Keratinocyte (primary cell): ENCODE measurements around the gene JHY. TPM values are rescaled to one million over a fixed set of nuclear protein-coding genes. Genes with fewer than 3 reads are reported as not detected.

Experiments used
- DNase-seq: peaks from one replicate; pipeline ENCODE4 v3.0.0-alpha.2; 2011; ENCODE audit warnings: low read depth, missing footprints, low spot score
- FAIRE-seq: peaks from 2 replicates; lab custom pipeline; 2011; peaks lifted over from hg19 to GRCh38; lab: Jason Lieb, UNC
- H2AFZ ChIP-seq: 2 replicates; pipeline ENCODE4 v1.6.0; 2012; ENCODE audit warnings: low read length, control low read depth, inconsistent platforms; ENCODE audit not compliant: control insufficient read depth
- H3K27ac ChIP-seq: 2 replicates; pipeline ENCODE4 v1.5.1; 2011; ENCODE audit warnings: low read length; ENCODE audit not compliant: control insufficient read depth, insufficient read depth
- H3K27me3 ChIP-seq: 3 replicates; pipeline ENCODE4 v1.6.0; 2011; ENCODE audit warnings: low read length; ENCODE audit not compliant: control insufficient read depth, insufficient read depth; ENCODE audit errors: extremely low read depth
- H3K36me3 ChIP-seq, 2 experiments: 2 replicates in 1 of 2; 3 replicates in 1 of 2; pipeline ENCODE4 v1.5.1; 2011; ENCODE audit warnings: low read length in 2 of 2, mild to moderate bottlenecking in 1 of 2; ENCODE audit not compliant: control insufficient read depth in 2 of 2, insufficient read depth in 2 of 2; ENCODE audit errors: extremely low read depth in 1 of 2
- H3K4me1 ChIP-seq: 3 replicates; pipeline ENCODE4 v1.5.1; 2011; ENCODE audit warnings: low read length; ENCODE audit not compliant: control insufficient read depth, insufficient read depth; ENCODE audit errors: extremely low read depth
- H3K4me2 ChIP-seq: 3 replicates; pipeline ENCODE4 v1.6.0; 2011; ENCODE audit warnings: low read depth, low read length; ENCODE audit not compliant: control insufficient read depth, insufficient read depth; ENCODE audit errors: extremely low read depth
- H3K4me3 ChIP-seq, 3 experiments: fragments of 200-600 bp in 1 of 3; sonication (generic) in 1 of 3; 2 replicates in 2 of 3; 3 replicates in 1 of 3; pipeline ENCODE4 v1.5.1; 2011 to 2016; ENCODE audit warnings: low read length in 3 of 3, mild to moderate bottlenecking in 3 of 3, control low read depth in 2 of 3, inconsistent platforms in 1 of 3, low read depth in 1 of 3, mixed read lengths in 1 of 3, mixed run types in 1 of 3, moderate library complexity in 1 of 3; ENCODE audit not compliant: control insufficient read depth in 2 of 3, insufficient read depth in 2 of 3; ENCODE audit errors: extremely low read depth in 1 of 3
- H3K79me2 ChIP-seq: 2 replicates; pipeline ENCODE4 v1.6.0; 2012; ENCODE audit warnings: low read length; ENCODE audit not compliant: control insufficient read depth, insufficient read depth
- H3K9ac ChIP-seq: 3 replicates; pipeline ENCODE4 v1.6.0; 2011; ENCODE audit warnings: low read length; ENCODE audit not compliant: control insufficient read depth, insufficient read depth; ENCODE audit errors: extremely low read depth
- H3K9me1 ChIP-seq: 3 replicates; pipeline ENCODE4 v1.6.0; 2011; ENCODE audit warnings: low read length; ENCODE audit not compliant: control insufficient read depth, insufficient read depth; ENCODE audit errors: extremely low read depth
- H3K9me3 ChIP-seq: 2 replicates; pipeline ENCODE4 v1.5.1; 2012; ENCODE audit warnings: low read depth, low read length; ENCODE audit not compliant: control insufficient read depth
- H4K20me1 ChIP-seq: 3 replicates; pipeline ENCODE4 v1.6.0; 2011; ENCODE audit warnings: low read length; ENCODE audit not compliant: control insufficient read depth, insufficient read depth; ENCODE audit errors: extremely low read depth
- EZH2 ChIP-seq: IDR thresholded peaks from one replicate; pipeline ENCODE4 v1.6.1; 2012; ENCODE audit warnings: inconsistent platforms, mild to moderate bottlenecking, low read length, moderate library complexity
- dilution Hi-C: fragments of 300-500 bp; cut with MboI; formaldehyde crosslinking; loops from one replicate; pipeline ENCODE4 v1.7.0; 2020; ENCODE audit warnings: low sequenced_read_pairs; ENCODE audit not compliant: extremely low pct_ligation_motif_present
- polyA plus RNA-seq, 5 experiments: library from polyadenylated mRNA; depleted of rRNA in 3 of 5; stranded (reverse) in 3 of 5; stranded (forward) in 1 of 5; unstranded in 1 of 5; fragments of >200 nt; gene quantifications; 1 replicate in 1 of 5; 2 replicates in 3 of 5; 3 replicates in 1 of 5; pipeline versions ENCODE4 v1.2.1 to v1.2.3, GENCODE V29; 2011 to 2012; ENCODE audit warnings: missing spikeins in 2 of 5, low read depth in 1 of 5, low replicate concordance in 1 of 5
- TF ChIP-seq, protein P1 (sequence below), 3 experiments: IDR thresholded peaks in 1 of 3; conservative IDR thresholded peaks in 1 of 3; optimal IDR thresholded peaks in 1 of 3; 2 replicates in 2 of 3; 3 replicates in 1 of 3; pipeline versions ENCODE3 to v1.5.1; 2011; ENCODE audit warnings: low read length in 3 of 3, mild to moderate bottlenecking in 3 of 3, moderate library complexity in 2 of 3, control low read depth in 1 of 3, inconsistent platforms in 1 of 3; ENCODE audit not compliant: insufficient read depth in 2 of 3; ENCODE audit errors: extremely low read depth in 1 of 3

JHY gene
- polyA plus RNA-seq, 1 donor (not counting 4 experiments of a cell fraction or from before 2014, with no cell fraction given), result 3.9 TPM

DNA sequence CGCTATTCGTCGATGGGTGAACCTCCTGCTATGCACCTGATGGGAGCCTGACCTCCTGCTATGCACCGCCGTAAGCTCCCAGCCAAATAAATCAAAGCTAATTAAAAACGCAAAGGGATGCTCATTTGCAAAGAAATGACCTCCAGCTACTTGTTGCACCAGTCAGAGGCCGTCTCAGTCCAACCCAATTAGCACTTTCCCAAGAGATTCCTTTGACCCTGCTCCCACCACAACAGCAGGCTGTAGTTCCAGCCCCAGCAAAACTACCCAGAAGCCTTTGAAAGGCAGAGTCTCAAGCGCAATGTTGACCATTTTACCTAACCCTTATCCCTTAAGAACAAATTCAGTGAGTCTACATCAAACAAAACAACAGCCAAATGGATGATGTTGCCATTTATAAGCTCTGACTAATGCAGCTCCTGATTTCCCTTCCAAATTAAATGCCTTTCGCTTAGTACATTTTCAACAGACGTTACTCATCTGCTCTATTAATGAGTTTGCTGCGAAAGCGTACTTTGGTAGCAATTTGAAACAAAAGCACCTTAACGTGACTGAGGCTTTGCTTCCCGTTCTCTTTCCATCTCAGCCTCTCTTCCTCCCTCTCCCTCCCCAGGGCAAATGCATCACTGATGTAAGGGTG lies 116.3 kb downstream of the JHY start:
- no peaks in the 10 kb centered on the region for H4K20me1 ChIP-seq
- DNase-seq (no peak), FAIRE-seq (no peak)
- H3K4me2 ChIP-seq, result no peak overlapping the region
- H2AFZ ChIP-seq, result no peak overlapping the region
- no peak overlapping the region for H3K27ac ChIP-seq
- no peaks in the 10 kb centered on the region for H3K36me3 ChIP-seq
- H3K9me3 ChIP-seq, result no peaks in the 10 kb centered on the region
- TF ChIP-seq, protein P1, sequence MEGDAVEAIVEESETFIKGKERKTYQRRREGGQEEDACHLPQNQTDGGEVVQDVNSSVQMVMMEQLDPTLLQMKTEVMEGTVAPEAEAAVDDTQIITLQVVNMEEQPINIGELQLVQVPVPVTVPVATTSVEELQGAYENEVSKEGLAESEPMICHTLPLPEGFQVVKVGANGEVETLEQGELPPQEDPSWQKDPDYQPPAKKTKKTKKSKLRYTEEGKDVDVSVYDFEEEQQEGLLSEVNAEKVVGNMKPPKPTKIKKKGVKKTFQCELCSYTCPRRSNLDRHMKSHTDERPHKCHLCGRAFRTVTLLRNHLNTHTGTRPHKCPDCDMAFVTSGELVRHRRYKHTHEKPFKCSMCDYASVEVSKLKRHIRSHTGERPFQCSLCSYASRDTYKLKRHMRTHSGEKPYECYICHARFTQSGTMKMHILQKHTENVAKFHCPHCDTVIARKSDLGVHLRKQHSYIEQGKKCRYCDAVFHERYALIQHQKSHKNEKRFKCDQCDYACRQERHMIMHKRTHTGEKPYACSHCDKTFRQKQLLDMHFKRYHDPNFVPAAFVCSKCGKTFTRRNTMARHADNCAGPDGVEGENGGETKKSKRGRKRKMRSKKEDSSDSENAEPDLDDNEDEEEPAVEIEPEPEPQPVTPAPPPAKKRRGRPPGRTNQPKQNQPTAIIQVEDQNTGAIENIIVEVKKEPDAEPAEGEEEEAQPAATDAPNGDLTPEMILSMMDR (optimal IDR thresholded peaks at IDR 0.05 in 1 of 3, IDR thresholded peaks at IDR 0.05 in 1 of 3, conservative IDR thresholded peaks at IDR 0.05 in 1 of 3; ENCODE audit: extremely low read depth in 1 of 3, insufficient read depth in 2 of 3, low read length in 3 of 3), result no peak
- TF ChIP-seq EZH2, result no peak
- peaks cover 5% of the 10 kb centered on the region for H3K27me3 ChIP-seq
- H3K4me1 ChIP-seq, result no peaks in the 10 kb centered on the region
- no peak overlapping the region for H3K9ac ChIP-seq
- dilution Hi-C loops, result no loop called here
- no peaks in the 10 kb centered on the region for H3K9me1 ChIP-seq
- no peak overlapping the region for H3K4me3 ChIP-seq
- no peaks in the 10 kb centered on the region for H3K79me2 ChIP-seq

DNA sequence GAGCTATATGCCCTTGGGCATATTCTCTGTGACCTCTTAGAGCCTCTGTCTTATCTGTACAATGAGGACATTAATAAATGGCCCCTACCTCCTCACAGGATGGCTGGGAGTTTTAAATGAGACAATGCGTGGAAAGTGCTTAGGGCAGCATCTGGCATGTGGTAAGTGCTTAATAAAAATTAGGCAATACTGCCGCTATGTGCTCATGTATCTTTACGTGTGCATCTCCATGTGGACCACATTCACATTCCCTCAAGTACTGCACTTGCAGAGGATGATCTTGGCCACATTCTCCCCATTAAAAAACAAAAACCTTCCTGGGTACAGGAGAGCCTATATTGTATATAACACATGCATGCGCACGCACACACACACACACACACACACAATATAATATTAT lies 118.2 kb downstream of the JHY start:
- H3K9ac ChIP-seq, result no peak overlapping the region
- TF ChIP-seq EZH2, result no peak
- TF ChIP-seq, protein P1 (optimal IDR thresholded peaks at IDR 0.05 in 1 of 3, IDR thresholded peaks at IDR 0.05 in 1 of 3, conservative IDR thresholded peaks at IDR 0.05 in 1 of 3; ENCODE audit: extremely low read depth in 1 of 3, insufficient read depth in 2 of 3, low read length in 3 of 3), result no peak
- H3K9me3 ChIP-seq, result no peaks in the 10 kb centered on the region
- no peak overlapping the region for H2AFZ ChIP-seq
- no peaks in the 10 kb centered on the region for H3K4me1 ChIP-seq
- dilution Hi-C loops, result no loop called here
- peaks cover 9% of the 10 kb centered on the region for H3K27me3 ChIP-seq
- H3K4me2 ChIP-seq, result no peak overlapping the region
- H3K4me3 ChIP-seq, result no peak overlapping the region
- no peaks in the 10 kb centered on the region for H3K79me2 ChIP-seq
- H3K36me3 ChIP-seq, result no peaks in the 10 kb centered on the region
- H4K20me1 ChIP-seq, result no peaks in the 10 kb centered on the region
- no peak overlapping the region for H3K27ac ChIP-seq
- DNase-seq (no peak), FAIRE-seq (no peak)
- H3K9me1 ChIP-seq, result no peaks in the 10 kb centered on the region
